GM12892 (cell line): Measurements from ENCODE around the gene SLIT3.

Source experiments
- DNase-seq: peaks from one replicate; pipeline ENCODE4 v3.0.0; 2011; ENCODE audit not compliant: insufficient read length
- FAIRE-seq: peaks from 2 replicates; lab custom pipeline; 2011; peaks lifted over from hg19 to GRCh38; lab: Jason Lieb, UNC
- POLR2A ChIP-seq: IDR thresholded peaks from 2 replicates; pipeline ENCODE4 v1.6.1; 2011; ENCODE audit warnings: low read depth, low read length, control low read depth
- POLR2AphosphoS5 ChIP-seq: IDR thresholded peaks from 2 replicates; pipeline ENCODE4 v1.6.1; 2011; ENCODE audit warnings: low read depth, low read length, control low read depth
- TAF1 ChIP-seq: IDR thresholded peaks from 2 replicates; pipeline ENCODE4 v1.6.1; 2011; ENCODE audit warnings: low read depth, mild to moderate bottlenecking, control low read depth, low read length, borderline replicate concordance

Gene SLIT3

DNA sequence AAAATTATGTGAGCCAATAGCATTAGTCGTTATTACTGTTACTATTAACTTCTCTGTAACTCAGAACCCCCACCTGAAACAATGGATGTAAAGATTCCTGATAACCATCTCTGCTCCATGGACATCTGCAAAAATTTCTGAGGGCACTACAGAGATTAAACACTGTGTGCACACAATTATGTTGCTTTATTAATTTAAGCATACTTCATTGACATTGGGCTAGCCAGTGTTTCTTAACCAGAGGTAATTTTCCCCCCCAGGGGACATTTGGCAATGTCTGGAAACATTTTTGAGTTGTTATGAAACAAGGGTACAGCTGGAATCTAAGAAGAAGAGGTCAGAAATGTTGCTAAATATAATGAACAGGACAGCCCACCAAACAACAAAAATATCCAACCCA is 19.3 kb downstream of the SLIT3 start:
- FAIRE-seq (no peak), DNase-seq (no peak)
- TF ChIP-seq POLR2A, result no peak
- no peak for TF ChIP-seq TAF1
- TF ChIP-seq POLR2AphosphoS5, result no peak

DNA sequence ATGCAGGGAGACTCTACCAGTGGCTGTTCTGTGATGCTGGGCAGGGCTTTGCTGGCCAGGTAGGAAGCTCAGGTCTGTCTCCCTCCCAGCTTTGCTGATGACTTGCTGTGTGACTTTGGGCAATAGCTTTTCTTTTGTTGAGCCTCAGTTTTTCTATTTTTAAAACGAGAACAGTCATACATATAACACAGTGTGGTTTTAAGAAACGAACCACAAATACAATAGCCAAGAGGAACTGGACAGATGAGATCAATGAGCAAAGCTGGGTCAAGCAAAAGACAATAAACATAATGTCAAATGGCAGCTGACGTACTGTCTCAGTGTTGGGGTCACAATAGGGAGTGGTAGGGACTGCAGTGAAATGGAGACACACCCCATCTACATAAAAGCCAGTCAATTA is 20.2 kb downstream of the SLIT3 start:
- TF ChIP-seq POLR2A (no peak), POLR2AphosphoS5 (no peak), TAF1 (no peak)
- no peak for FAIRE-seq

DNA sequence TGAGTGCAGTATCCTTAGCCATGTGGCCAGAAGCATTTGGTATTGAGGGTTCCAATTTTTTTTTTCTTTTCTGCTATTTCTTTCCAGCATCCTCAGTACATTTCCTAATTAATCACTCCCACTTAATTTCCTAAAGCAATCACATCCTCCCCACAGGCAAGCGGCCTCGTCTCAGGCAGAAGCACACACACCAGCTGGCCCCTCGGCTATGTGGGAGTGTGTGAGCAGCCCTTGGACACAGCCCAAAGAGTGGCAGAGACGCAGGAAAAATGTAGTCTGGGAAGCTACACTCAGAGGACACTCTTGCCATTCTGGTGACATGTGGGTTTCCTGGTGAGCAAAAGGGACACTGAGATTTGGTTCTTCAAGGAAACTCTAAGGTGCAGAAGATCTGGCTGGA is 20.7 kb downstream of the SLIT3 start:
- FAIRE-seq (no peak), DNase-seq (no peak)
- TF ChIP-seq TAF1, result no peak
- TF ChIP-seq POLR2A, result no peak
- TF ChIP-seq POLR2AphosphoS5, result no peak

More for the DNA sequence above, 20.2 kb downstream of the SLIT3 start:
- DNase-seq, result no peak

DNA sequence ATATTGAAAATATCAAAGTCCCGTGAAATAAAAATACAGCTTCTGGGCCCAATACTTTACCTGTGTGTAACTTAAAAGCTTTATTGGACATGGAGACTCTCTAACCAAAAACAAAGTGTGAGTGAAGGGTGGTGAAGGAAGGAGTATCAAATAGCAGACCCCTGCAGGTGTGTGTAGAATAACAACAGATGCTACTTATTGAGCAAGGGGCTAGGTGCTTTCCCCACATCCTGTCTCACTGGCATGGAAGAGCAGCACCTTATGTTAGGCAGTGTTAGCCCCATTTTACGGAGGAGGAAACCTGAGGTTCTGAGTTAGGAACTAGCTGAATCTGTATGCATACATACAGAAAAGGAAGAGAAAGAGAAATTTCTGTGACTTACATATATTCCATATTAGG is 21.8 kb downstream of the SLIT3 start:
- TF ChIP-seq POLR2AphosphoS5, result no peak
- no peak for TF ChIP-seq POLR2A
- no peak for TF ChIP-seq TAF1
- no peak for FAIRE-seq
- no peak for DNase-seq

DNA sequence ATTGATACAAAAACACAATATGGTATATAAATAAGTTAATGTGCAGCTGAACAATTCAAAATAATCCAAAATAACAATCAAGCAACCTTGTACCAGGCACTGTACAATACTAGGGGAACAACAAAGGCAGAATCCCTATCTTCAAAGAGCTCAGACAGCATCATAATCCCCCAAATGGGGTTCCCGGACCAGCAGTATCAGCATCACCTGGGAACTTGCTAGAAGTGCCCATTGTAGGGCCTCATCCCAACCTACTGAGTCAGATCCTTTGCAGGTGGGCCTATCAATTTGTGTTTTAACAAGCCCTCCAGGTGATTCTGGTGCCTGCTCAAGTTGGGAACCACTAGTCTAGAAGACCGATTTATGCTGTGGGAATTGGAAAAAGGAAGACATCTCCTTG is 27.1 kb downstream of the SLIT3 start:
- DNase-seq (no peak), FAIRE-seq (no peak)
- TF ChIP-seq POLR2A (no peak), TAF1 (no peak), POLR2AphosphoS5 (no peak)

DNA sequence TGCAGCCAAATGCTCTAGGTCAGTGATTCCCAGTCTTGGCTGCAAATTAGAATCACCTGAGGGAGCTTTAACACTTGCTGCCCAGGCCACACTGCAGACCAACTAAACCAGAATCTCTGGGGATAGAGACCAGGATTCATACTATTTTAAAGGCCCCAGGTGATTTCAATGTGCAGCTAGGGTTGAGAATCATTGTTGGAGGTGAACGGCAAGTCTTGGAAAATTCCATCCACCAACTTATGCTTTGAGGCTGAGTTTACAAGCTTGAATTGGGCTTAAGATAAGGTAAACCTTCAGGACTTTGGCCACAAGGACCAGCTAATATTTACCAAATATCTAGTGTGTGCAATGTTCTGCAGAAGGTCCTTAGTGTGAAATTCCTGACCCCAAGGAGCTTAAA is 27.5 kb downstream of the SLIT3 start:
- FAIRE-seq (no peak), DNase-seq (no peak)
- no peak for TF ChIP-seq POLR2A
- TF ChIP-seq POLR2AphosphoS5, result no peak
- TF ChIP-seq TAF1, result no peak

DNA sequence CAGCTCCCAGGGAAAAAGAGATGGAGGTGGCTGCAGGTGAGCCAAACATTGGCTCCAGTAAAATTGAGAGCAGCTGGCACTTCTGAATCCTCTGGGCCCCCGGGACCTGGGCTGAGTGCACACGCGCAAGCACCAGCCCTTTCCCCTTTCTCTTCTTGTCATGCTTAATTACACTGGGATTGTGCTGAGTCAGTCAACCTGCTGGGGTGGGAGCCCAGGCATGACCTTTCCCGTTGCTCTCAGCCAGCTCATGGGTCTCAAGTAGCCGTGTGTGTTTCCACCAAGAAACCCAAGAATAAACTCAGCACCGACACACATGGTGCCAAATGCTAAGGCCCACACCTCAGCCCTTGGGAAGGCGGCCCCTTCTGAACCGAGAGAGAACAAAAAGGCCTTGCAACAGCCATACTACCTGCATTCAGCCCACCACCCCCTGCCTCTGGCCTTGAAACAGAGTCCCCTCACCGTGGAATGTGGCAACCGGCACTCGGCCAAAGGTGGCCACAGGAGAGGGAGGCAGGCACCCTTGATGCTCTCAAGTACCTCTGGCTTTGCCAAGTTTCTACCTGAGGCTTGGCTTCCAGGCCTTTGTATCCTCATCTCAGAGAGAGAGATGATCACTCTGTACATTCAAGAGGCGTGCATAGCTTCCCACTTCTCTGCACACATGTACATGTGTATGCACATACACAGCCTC is 28.1 kb downstream of the SLIT3 start:
- DNase-seq (no peak), FAIRE-seq (no peak)
- TF ChIP-seq POLR2AphosphoS5 (no peak), POLR2A (no peak), TAF1 (no peak)

DNA sequence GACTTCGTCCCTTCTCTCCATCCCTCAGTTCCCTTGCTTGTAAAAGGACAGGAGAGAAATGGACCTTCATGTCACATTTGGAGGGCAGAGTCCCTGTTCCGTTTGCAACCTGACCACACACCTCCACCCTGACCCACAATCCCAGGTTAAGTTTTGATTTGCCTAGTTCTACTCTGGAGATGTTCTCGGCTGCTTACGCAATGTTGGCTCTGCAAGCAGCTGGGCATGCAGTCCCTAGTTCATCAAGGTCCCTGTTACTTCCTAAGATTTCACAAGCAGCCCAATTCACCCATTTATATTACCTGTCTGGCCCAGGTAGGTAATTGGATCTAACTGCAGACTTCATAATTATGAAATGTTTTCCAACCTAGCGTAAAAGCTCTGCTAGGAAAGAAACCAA is 28.8 kb downstream of the SLIT3 start:
- DNase-seq (no peak), FAIRE-seq (no peak)
- TF ChIP-seq TAF1, result no peak

DNA sequence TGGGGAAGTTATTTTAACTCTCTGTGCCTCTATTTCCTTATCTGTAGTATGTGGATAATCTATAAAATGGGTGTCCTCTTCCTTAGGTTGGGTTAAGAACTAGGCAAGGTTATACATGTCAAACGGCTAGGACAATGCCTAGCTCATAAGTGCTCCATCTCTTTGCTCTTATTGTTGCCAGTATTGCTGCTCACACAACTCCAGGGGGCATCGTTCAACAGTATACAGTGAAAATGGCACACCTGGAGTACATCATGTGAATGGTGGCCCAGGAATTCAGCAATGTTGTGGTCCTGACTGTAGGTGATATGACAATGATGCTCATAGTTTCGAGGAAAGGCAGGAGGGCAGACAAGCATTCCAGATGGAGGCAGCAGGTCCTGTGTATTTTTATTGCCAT is 30.1 kb downstream of the SLIT3 start:
- DNase-seq (no peak), FAIRE-seq (no peak)
- TF ChIP-seq POLR2A (no peak), POLR2AphosphoS5 (no peak), TAF1 (no peak)

DNA sequence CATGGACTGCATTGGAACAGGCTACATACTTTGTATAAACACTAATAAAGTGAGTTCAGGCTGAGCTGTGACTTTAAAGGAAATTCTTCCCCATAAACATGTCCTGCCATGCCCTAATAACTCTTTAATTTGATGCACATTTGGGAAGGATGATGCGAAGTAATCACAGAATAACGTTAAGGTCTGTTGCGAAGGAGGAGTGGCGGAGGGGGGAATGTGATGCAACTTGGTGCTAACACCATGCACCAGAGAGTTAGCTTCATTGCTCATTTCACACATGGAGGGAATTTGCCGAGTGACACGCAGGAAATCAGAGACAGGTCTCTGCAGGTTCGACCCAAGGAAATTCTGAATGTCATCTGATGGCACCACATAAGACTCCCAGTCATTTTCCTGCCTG is 32.9 kb downstream of the SLIT3 start:
- FAIRE-seq (no peak), DNase-seq (no peak)
- TF ChIP-seq POLR2AphosphoS5, result no peak
- no peak for TF ChIP-seq POLR2A
- TF ChIP-seq TAF1, result no peak

DNA sequence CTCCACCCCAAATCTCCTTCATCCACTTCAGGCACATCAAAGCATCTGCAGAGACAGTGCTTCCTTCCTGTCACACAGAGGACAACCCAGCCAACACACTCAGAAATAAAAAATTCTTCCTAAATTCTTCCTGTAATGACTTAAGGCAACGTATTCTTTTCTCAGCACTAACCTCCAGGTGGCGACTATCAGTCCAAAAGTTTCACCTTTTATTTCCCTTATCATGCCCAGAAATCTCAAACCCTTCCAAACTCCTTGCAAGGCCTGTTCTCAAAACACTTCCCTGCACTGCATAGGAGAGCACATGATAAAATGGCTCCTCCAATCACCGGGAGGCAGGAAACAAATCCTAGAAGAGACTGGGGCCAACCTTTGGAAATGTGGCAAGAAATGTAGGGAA is 35.1 kb downstream of the SLIT3 start:
- TF ChIP-seq TAF1 (no peak), POLR2A (no peak), POLR2AphosphoS5 (no peak)
- DNase-seq (no peak), FAIRE-seq (no peak)

DNA sequence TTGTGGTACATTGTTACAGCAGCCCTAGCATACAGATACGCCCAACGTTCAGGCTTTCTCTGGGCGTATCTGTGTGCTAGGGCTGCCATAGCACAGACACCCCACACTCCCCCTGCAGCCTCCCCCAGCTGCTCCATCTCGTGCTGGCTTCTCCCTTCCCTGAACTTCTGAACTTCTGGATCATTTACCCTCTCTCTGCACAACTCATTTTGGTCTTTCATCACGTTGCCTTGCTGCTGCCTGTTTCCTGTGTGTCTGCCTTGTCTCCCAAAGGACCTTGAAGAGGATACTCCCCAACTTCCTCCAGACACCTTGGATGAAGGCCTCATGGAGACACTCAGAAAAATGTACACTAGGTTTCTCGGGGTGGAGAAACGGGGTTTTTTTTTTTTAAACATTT is 37.3 kb downstream of the SLIT3 start:
- TF ChIP-seq POLR2AphosphoS5, result no peak
- TF ChIP-seq TAF1, result no peak
- TF ChIP-seq POLR2A, result no peak
- DNase-seq (no peak), FAIRE-seq (no peak)

DNA sequence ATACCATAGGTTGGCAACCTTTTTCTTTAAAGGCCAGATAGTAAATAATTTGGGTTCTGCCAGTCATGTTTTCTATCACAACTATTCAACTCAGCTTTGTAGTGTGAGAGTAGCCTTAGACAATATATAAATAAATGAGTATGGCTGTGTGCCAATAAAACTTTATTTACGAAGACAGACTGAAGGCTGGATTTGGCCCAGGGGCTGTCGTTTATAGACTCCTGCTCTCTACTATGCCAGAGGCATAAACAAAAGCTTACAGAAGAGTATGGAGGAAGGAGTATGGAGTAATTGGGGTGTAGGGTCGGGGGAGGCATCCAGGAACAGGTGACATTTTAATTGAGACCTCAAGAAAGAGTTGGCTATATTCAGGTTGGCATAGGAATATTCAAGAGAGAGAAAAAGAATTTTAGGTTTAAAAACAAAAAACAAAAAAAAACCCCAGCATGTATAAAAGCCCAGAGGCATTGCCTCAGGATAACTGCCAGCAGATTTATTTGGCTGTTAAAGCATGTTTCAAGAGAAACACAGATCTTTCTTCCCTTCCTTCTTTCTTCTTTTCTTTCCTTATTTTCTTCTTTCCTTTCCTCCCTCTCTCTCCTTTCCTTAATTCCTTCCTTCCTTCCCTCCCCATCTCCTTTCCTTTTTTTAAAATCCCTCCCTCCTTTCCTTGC is 39.9 kb downstream of the SLIT3 start:
- FAIRE-seq (no peak), DNase-seq (no peak)
- TF ChIP-seq POLR2AphosphoS5, result no peak
- no peak for TF ChIP-seq POLR2A
- TF ChIP-seq TAF1, result no peak
